BE2C (cell line): ENCODE measurements around the gene LTC4S.
"Not testable (repeated sequence)": the region's sequence is repeated elsewhere in the genome, so short reads cannot be mapped to it uniquely, and the experiment has no call there.

Experiments used
- DNase-seq: peaks from one replicate; pipeline ENCODE4 v3.0.0-alpha.2; 2020
- H3K27me3 ChIP-seq: fragments of 250-450 bp; sonication (Bioruptor Pico); 2 replicates; pipeline ENCODE4 v1.5.1; 2020; ENCODE audit warnings: mild to moderate bottlenecking
- H3K36me3 ChIP-seq: fragments of 250-450 bp; sonication (Bioruptor Pico); 2 replicates; pipeline ENCODE4 v1.5.1; 2020; ENCODE audit warnings: mild to moderate bottlenecking
- H3K4me1 ChIP-seq: fragments of 250-450 bp; sonication (Bioruptor Pico); 2 replicates; pipeline ENCODE4 v1.5.1; 2020
- H3K4me3 ChIP-seq: 2 replicates; pipeline ENCODE4 v1.5.1; 2011; ENCODE audit warnings: low read depth, low read length
- H3K9me3 ChIP-seq: fragments of 250-450 bp; sonication (Bioruptor Pico); 2 replicates; pipeline ENCODE4 v1.5.1; 2020
- CTCF ChIP-seq: IDR thresholded peaks from 2 replicates; pipeline ENCODE4 v1.5.1; 2012; ENCODE audit warnings: mild to moderate bottlenecking, low read depth, low read length

Gene LTC4S

GRCh38 chr5:179779826-179780225 is 14.0 kb upstream of the LTC4S start:
- Histone ChIP-seq H3K9me3 (no peaks in the 10 kb centered on the region), H3K4me1 (no peaks in the 10 kb centered on the region), H3K27me3 (no peaks in the 10 kb centered on the region), H3K4me3 (no peak overlapping the region), H3K36me3 (peaks cover 27% of the 10 kb centered on the region)
- no peak for DNase-seq
- no peak for TF ChIP-seq CTCF

GRCh38 chr5:179780362-179780761 is 13.4 kb upstream of the LTC4S start:
- Histone ChIP-seq H3K9me3 (no peaks in the 10 kb centered on the region), H3K36me3 (peaks cover 24% of the 10 kb centered on the region), H3K27me3 (no peaks in the 10 kb centered on the region), H3K4me3 (no peak overlapping the region), H3K4me1 (no peaks in the 10 kb centered on the region)
- no peak for DNase-seq
- no peak for TF ChIP-seq CTCF

- H3K36me3 ChIP-seq = peaks cover 16% of the 10 kb centered on the region; the same call in 1 of the 2 replicates
Observed at GRCh38 chr5:179781846-179782245, 11.9 kb upstream of the LTC4S start.

GRCh38 chr5:179783128-179783527 is 10.7 kb upstream of the LTC4S start:
- Histone ChIP-seq H3K4me3 (no peak overlapping the region), H3K9me3 (no peaks in the 10 kb centered on the region), H3K4me1 (no peaks in the 10 kb centered on the region), H3K36me3 (peaks cover 11% of the 10 kb centered on the region; the same call in 1 of the 2 replicates), H3K27me3 (no peaks in the 10 kb centered on the region)
- DNase-seq = no peak
- no peak for TF ChIP-seq CTCF

More at GRCh38 chr5:179781846-179782245, 11.9 kb upstream of the LTC4S start:
- H3K4me3 ChIP-seq = no peak overlapping the region
- no peaks in the 10 kb centered on the region for H3K9me3 ChIP-seq
- H3K4me1 ChIP-seq = no peaks in the 10 kb centered on the region
- H3K27me3 ChIP-seq = no peaks in the 10 kb centered on the region
- TF ChIP-seq CTCF = no peak
- DNase-seq = no peak

GRCh38 chr5:179786861-179787260 is 6.9 kb upstream of the LTC4S start:
- Histone ChIP-seq H3K4me3 (no peak overlapping the region), H3K9me3 (no peaks in the 10 kb centered on the region), H3K27me3 (no peaks in the 10 kb centered on the region), H3K4me1 (no peaks in the 10 kb centered on the region), H3K36me3 (no peaks in the 10 kb centered on the region; the same call in 1 of the 2 replicates)
- no peak for TF ChIP-seq CTCF
- no peak for DNase-seq

GRCh38 chr5:179788193-179788854 is 5.5 kb upstream of the LTC4S start:
- no peaks in the 10 kb centered on the region for H3K4me1 ChIP-seq
- H3K4me3 ChIP-seq = no peak overlapping the region
- H3K9me3 ChIP-seq = no peaks in the 10 kb centered on the region
- no peak for TF ChIP-seq CTCF
- no peak for DNase-seq
- no peaks in the 10 kb centered on the region; the same call in 1 of the 2 replicates for H3K36me3 ChIP-seq
- no peaks in the 10 kb centered on the region for H3K27me3 ChIP-seq

GRCh38 chr5:179789278-179789677 is 4.5 kb upstream of the LTC4S start:
- H3K4me3 ChIP-seq, H3K36me3 ChIP-seq, DNase-seq, H3K27me3 ChIP-seq, H3K4me1 ChIP-seq, H3K9me3 ChIP-seq: not testable (repeated sequence)
